SK-N-MC (cell line): ENCODE data around the gene ATXN1.

ENCODE experiments used
- EZH2 ChIP-seq: fragments of 200-600 bp; sonication (generic); IDR thresholded peaks from one replicate; pipeline ENCODE4 v1.6.1; 2017; ENCODE audit warnings: antibody characterized with exemption
- FOXP2 ChIP-seq: optimal IDR thresholded peaks from 2 replicates; pipeline ENCODE3; 2011; ENCODE audit warnings: mild to moderate bottlenecking, moderate library complexity; ENCODE audit not compliant: insufficient read depth; ENCODE audit errors: extremely low read length, control extremely low read depth
- POLR2AphosphoS5 ChIP-seq: IDR thresholded peaks from 2 replicates; pipeline ENCODE4 v1.6.1; 2012; ENCODE audit warnings: mild to moderate bottlenecking, low read depth, low read length, borderline replicate concordance

DNA sequence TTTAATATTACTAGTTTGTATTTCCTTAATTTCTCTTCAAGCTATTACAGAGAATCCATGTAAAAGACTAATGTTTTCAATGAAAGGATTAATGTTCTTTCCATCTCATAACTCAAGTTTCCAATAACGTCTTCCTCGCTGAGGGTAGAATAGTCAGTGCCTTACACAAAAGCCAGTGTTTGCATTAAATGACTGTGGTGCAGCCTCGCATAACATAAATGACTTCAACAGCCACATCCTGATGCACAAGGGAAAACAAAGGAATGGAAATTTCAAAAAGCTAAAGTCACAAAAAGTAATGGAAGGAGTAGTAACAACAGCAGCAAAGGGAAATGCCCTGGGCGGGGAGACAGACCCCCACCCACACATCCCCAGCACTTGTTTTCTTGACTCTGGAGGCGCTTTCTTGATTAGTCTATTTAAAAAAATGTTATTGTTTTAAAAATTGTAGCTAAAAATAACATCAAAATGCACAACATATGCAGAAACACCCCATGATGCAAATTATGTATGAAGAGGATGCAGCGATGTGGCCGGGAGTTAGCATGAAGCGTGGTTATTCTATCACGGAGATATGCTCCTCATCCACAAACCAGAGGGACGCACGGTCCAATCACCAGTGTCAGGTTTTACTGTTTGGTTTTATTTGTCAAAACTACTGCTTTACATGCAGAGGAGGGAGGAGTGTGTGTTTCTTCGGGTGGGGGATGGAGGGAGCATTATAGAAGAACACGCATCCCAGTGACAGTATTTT lies 294.3 kb downstream of the ATXN1 start:
- TF ChIP-seq POLR2AphosphoS5 (no peak), EZH2 (no peak), FOXP2 (no peak)
